DND-41 (cell line): Measurements from ENCODE around the gene RUNX3.

ENCODE experiments used
- ATAC-seq: fragments of 200-7000 bp; cut with Tn5 transposase; 3 replicates; pipeline ENCODE4 v1.9.1; 2021; ENCODE audit warnings: low read depth; ENCODE audit not compliant: insufficient read depth
- DNase-seq: peaks from one replicate; pipeline ENCODE4 v3.0.0-alpha.2; 2020
- H2AFZ ChIP-seq: 2 replicates; pipeline ENCODE4 v1.6.0; 2012; ENCODE audit warnings: low read depth, low read length
- H3K27ac ChIP-seq: 2 replicates; pipeline ENCODE4 v1.5.1; 2012; ENCODE audit warnings: low read length, inconsistent platforms
- H3K27me3 ChIP-seq: fragments of 200-600 bp; sonication (generic); 2 replicates; pipeline ENCODE4 v1.6.0; 2012; ENCODE audit warnings: low read length, mild to moderate bottlenecking, inconsistent platforms; ENCODE audit not compliant: insufficient read depth, poor library complexity
- H3K36me3 ChIP-seq: 2 replicates; pipeline ENCODE4 v1.5.1; 2012; ENCODE audit warnings: low read length, inconsistent platforms; ENCODE audit not compliant: insufficient read depth
- H3K4me1 ChIP-seq: 2 replicates; pipeline ENCODE4 v1.5.1; 2012; ENCODE audit warnings: mild to moderate bottlenecking, low read length; ENCODE audit not compliant: insufficient read depth
- H3K4me2 ChIP-seq: 2 replicates; pipeline ENCODE4 v1.6.0; 2012; ENCODE audit warnings: mild to moderate bottlenecking, moderate library complexity, low read length, inconsistent platforms; ENCODE audit not compliant: insufficient read depth
- H3K4me3 ChIP-seq, 2 experiments: fragments of 200-600 bp in 1 of 2; shearing (Covaris generic) in 1 of 2; 2 replicates each; pipeline ENCODE4 v1.5.1; 2012 to 2016; ENCODE audit warnings: inconsistent platforms in 2 of 2, low read length in 2 of 2, mild to moderate bottlenecking in 2 of 2, low read depth in 1 of 2, moderate library complexity in 1 of 2
- H3K79me2 ChIP-seq: 2 replicates; pipeline ENCODE4 v1.6.0; 2012; ENCODE audit warnings: low read length, inconsistent platforms; ENCODE audit not compliant: insufficient read depth
- H3K9ac ChIP-seq: 2 replicates; pipeline ENCODE4 v1.6.0; 2012; ENCODE audit warnings: low read depth, mild to moderate bottlenecking, inconsistent platforms, low read length, moderate library complexity
- H3K9me3 ChIP-seq: 2 replicates; pipeline ENCODE4 v1.5.1; 2012; ENCODE audit warnings: low read length, moderate library complexity, mild to moderate bottlenecking, inconsistent platforms; ENCODE audit not compliant: insufficient read depth, severe bottlenecking
- H4K20me1 ChIP-seq: 2 replicates; pipeline ENCODE4 v1.6.0; 2012; ENCODE audit warnings: low read length; ENCODE audit not compliant: insufficient read depth
- CTCF ChIP-seq: IDR thresholded peaks from 2 replicates; pipeline ENCODE4 v1.5.1; 2012; ENCODE audit warnings: borderline replicate concordance, low read length, moderate library complexity, mild to moderate bottlenecking; ENCODE audit not compliant: poor library complexity, severe bottlenecking; ENCODE audit errors: extremely low read depth
- EZH2 ChIP-seq: IDR thresholded peaks from 3 replicates; pipeline ENCODE4 v1.6.1; 2012; ENCODE audit warnings: borderline replicate concordance, low read depth, mild to moderate bottlenecking, moderate library complexity, low read length, inconsistent platforms; ENCODE audit not compliant: severe bottlenecking

RUNX3 gene

GRCh38 chr1:24872061-24872850 is 57.8 kb downstream of the RUNX3 start:
- H4K20me1 ChIP-seq = no peaks in the 10 kb centered on the region; the same call in 1 of the 2 replicates
- H2AFZ ChIP-seq = no peak overlapping the region
- H3K27ac ChIP-seq = no peak overlapping the region
- H3K4me2 ChIP-seq = no peak overlapping the region
- H3K9ac ChIP-seq = no peak overlapping the region
- H3K79me2 ChIP-seq = no peaks in the 10 kb centered on the region
- TF ChIP-seq CTCF (no peak), EZH2 (no peak)
- H3K27me3 ChIP-seq = no peaks in the 10 kb centered on the region
- H3K9me3 ChIP-seq = no peaks in the 10 kb centered on the region
- no peaks in the 10 kb centered on the region for H3K36me3 ChIP-seq
- H3K4me3 ChIP-seq = no peak overlapping the region
- no peaks in the 10 kb centered on the region for H3K4me1 ChIP-seq
- DNase-seq (no peak), ATAC-seq (no peak)

DNA sequence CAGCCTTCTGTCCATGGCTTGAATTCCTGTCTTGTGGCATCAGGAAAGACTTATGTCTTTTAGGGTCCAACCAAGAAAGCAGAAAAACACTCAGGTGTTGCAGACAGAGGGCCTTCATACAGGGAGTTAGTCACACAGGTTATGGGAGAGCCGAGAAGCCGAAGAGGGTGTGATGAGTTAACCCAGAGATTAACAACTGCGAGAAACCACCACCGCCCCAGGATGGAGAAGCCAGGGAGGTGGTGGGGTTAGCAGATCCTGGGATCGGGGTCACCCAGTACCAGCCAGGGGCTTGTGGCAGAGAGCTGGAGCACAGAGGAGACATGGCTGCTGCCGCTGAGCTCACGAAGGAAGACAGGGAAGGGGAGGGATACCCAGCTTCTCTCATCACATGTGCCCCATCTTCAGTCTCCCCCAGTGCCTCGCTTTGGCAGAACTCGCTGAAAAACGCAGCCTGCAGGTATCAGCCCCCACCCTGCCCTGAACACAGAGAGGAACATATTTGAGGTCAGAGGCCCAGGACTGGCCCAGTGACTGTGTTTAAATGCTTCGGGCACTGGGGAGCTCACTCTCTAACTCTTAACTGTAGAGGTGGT is 58.7 kb downstream of the RUNX3 start:
- DNase-seq (no peak), ATAC-seq (no peak)
- H4K20me1 ChIP-seq = no peaks in the 10 kb centered on the region; the same call in 1 of the 2 replicates
- H3K36me3 ChIP-seq = no peaks in the 10 kb centered on the region
- no peaks in the 10 kb centered on the region for H3K79me2 ChIP-seq
- no peak overlapping the region for H3K27ac ChIP-seq
- H3K4me1 ChIP-seq = no peaks in the 10 kb centered on the region
- H2AFZ ChIP-seq = no peak overlapping the region
- no peak for TF ChIP-seq CTCF
- TF ChIP-seq EZH2 = no peak
- H3K4me2 ChIP-seq = no peak overlapping the region
- H3K9me3 ChIP-seq = no peaks in the 10 kb centered on the region
- no peak overlapping the region for H3K9ac ChIP-seq
- H3K4me3 ChIP-seq = no peak overlapping the region
- H3K27me3 ChIP-seq = peaks cover 4% of the 10 kb centered on the region

DNA sequence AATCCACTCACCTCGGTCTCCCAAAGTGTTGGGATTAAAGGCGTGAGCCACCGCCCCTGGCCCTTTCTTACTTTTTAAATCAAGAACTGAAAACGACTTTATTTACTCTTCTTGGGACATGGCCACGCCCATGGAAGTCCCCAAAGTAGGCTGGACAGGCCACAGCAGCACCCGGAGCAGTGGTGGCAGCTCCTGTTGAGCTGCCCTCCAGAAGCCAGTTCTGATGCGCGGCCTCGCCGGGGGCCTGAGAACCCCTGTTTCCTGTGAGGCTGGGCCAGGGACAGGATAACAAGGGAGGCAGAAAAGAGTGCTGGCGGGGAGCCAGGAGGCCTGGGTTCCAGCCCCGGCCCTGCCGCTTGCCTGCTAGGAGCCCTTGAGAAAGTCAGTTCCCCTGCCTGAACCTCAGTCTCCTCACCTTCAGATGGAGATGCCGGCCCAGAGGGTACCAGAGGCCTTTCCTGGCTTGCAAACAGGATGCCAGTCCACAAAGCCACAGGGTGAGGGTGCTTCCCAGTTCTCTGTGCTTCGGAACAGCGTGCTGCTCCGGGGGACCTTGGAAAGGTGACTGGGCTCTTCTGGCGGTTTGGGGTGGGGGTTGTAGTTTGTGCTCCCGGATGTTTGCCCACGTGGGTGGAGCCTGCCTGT is 59.4 kb downstream of the RUNX3 start:
- H4K20me1 ChIP-seq = no peaks in the 10 kb centered on the region; the same call in 1 of the 2 replicates
- H3K79me2 ChIP-seq = no peaks in the 10 kb centered on the region
- DNase-seq (peak; percentile 16), ATAC-seq (no peak)
- TF ChIP-seq CTCF = no peak
- no peak for TF ChIP-seq EZH2
- H3K9ac ChIP-seq = no peak overlapping the region
- no peaks in the 10 kb centered on the region for H3K9me3 ChIP-seq
- H3K4me2 ChIP-seq = no peak overlapping the region
- no peak overlapping the region for H3K4me3 ChIP-seq
- H3K4me1 ChIP-seq = no peaks in the 10 kb centered on the region
- peaks cover 4% of the 10 kb centered on the region for H3K27me3 ChIP-seq
- no peaks in the 10 kb centered on the region for H3K36me3 ChIP-seq
- H2AFZ ChIP-seq = no peak overlapping the region
- no peak overlapping the region for H3K27ac ChIP-seq
